ENCODE measurements around the gene FAM118A.

DNA sequence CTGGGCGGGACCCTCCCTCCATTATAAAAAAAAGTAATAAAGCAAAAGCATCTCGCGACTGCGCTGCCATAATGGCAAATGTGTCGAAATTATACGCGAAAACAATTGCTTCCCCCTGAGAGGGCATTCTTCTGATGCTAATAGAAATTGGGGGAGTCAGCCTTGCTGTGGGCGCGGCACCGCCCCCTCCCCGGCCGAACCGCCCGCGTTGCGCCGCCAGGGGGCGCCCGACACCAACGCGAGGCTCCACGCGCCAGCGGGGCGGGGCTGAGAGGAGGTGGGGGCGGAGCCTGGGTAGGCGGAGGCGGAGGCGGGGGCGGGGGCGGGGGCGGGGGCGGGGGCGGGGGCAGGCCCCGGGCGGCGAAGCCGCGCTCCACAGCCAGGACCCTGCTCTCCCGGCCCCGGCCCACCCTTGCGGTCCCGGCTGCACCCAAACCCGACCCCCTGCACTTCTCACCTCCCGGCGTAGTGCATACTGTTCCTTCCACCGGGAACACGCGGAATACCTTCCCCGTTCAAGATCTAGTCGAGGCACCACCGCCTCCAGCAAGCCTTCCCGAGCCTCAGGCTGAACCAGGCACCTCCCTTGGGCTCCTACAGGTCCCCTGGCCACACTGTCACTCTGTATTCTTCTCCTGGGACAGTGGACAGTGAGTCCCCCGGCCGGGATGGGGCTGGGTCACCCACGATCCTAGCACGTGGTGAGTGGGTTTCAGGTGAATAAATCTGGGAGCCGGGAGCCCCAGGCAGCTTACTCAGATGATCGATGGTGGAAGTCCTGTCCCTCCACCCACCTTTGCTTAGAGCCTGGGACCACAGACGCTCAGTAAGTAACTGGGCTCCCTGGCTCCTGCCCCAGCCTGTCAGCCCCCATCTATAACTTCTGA, 40.5 kb upstream of the FAM118A start:
- TF ChIP-seq SIX5 (IDR thresholded peaks at IDR 0.05; ENCODE audit: low read depth, low read length), result no peak
- TF ChIP-seq POLR2AphosphoS5 (IDR thresholded peaks at IDR 0.05; ENCODE audit: low read depth, low read length), result no peak
- TF ChIP-seq CTCF (IDR thresholded peaks at IDR 0.05; ENCODE audit: control extremely low read depth in 1 of 3, insufficient read depth in 1 of 3, low read depth in 1 of 3, low read length in 3 of 3), result peak; percentile 72 to 93 (median 90)
- TF ChIP-seq FOSL1 (IDR thresholded peaks at IDR 0.05; ENCODE audit: insufficient read depth, low read depth, low read length), result no peak
- TF ChIP-seq SUZ12 (IDR thresholded peaks at IDR 0.05; ENCODE audit: low read length), result no peak
- TF ChIP-seq CEBPB (IDR thresholded peaks at IDR 0.05; ENCODE audit: low read depth, low read length), result no peak
- TF ChIP-seq MAX (IDR thresholded peaks at IDR 0.05), result peak; percentile 76
- TF ChIP-seq EP300 (IDR thresholded peaks at IDR 0.05; ENCODE audit: borderline replicate concordance in 1 of 2, low read depth in 2 of 2, low read length in 2 of 2), result no peak
